Large intestine (tissue), 3 donors: ENCODE measurements around the gene CAPN2. TPM values are rescaled to one million over a fixed set of nuclear protein-coding genes. Genes with fewer than 3 reads are reported as not detected.

ENCODE experiments used
- DNase-seq, 2 donors: peaks; one replicate each; pipeline versions ENCODE4 v3.0.0 to v3.0.0-alpha.2; 2013
- H3K27ac ChIP-seq: one replicate; pipeline ENCODE4 v1.5.1; 2013; ENCODE audit warnings: low read length
- H3K27me3 ChIP-seq: 2 replicates; pipeline ENCODE4 v1.6.1; 2013; ENCODE audit warnings: low read length; ENCODE audit not compliant: control insufficient read depth, insufficient read depth
- H3K36me3 ChIP-seq: 2 replicates; pipeline ENCODE4 v1.6.1; 2013; ENCODE audit warnings: low read length; ENCODE audit not compliant: control insufficient read depth, insufficient read depth
- H3K4me1 ChIP-seq: one replicate; pipeline ENCODE4 v1.6.1; 2013; ENCODE audit warnings: low read length; ENCODE audit not compliant: control insufficient read depth, insufficient read depth
- H3K4me3 ChIP-seq: one replicate; pipeline ENCODE4 v1.5.1; 2013; ENCODE audit warnings: low read length
- H3K9me3 ChIP-seq: one replicate; pipeline ENCODE4 v1.6.1; 2013; ENCODE audit warnings: mild to moderate bottlenecking, low read depth, low read length, moderate library complexity; ENCODE audit not compliant: control insufficient read depth
- WGBS: methylation state at CpG from one replicate; pipeline ENCODE4 v1.1.5; 2013; ENCODE audit warnings: low lambda C conversion rate; ENCODE audit not compliant: insufficient coverage; 5-methylcytosine and 5-hydroxymethylcytosine counted together
- polyA plus RNA-seq: library from polyadenylated mRNA; unstranded; fragments of 120-200 nt; gene quantifications from one replicate; pipeline ENCODE4 v1.2.1, GENCODE V29; 2013

The CAPN2 gene
- polyA plus RNA-seq, 1 donor, result 71.3 TPM

- Histone ChIP-seq H3K27me3 (no peaks in the 10 kb centered on the region), H3K36me3 (peaks cover 71% of the 10 kb centered on the region), H3K9me3 (no peaks in the 10 kb centered on the region), H3K27ac (no peak overlapping the region), H3K4me3 (no peak overlapping the region), H3K4me1 (peaks cover 18% of the 10 kb centered on the region)
- no peak for DNase-seq
- 100% methylated on average over 1 of the region's 15 CpGs for WGBS
Measured at GRCh38 chr1:223752721-223753515, 40.6 kb downstream of the CAPN2 start.

GRCh38 chr1:223754681-223755431, 42.5 kb downstream of the CAPN2 start:
- Histone ChIP-seq H3K9me3 (no peaks in the 10 kb centered on the region), H3K36me3 (peaks cover 86% of the 10 kb centered on the region), H3K4me1 (peaks cover 12% of the 10 kb centered on the region), H3K4me3 (no peak overlapping the region), H3K27me3 (no peaks in the 10 kb centered on the region), H3K27ac (no peak overlapping the region)
- 100% methylated on average over 5 of the region's 17 CpGs for WGBS
- no peak for DNase-seq

- WGBS, result no CpG with 5 or more reads among the region's 9 CpGs
- DNase-seq, result no peak
- Histone ChIP-seq H3K27me3 (no peaks in the 10 kb centered on the region), H3K27ac (no peak overlapping the region), H3K9me3 (no peaks in the 10 kb centered on the region), H3K4me3 (no peak overlapping the region), H3K36me3 (peaks cover 88% of the 10 kb centered on the region), H3K4me1 (peaks cover 11% of the 10 kb centered on the region)
Measured at GRCh38 chr1:223755432-223755792, 43.1 kb downstream of the CAPN2 start.

- no CpG with 5 or more reads among the region's 13 CpGs for WGBS
- Histone ChIP-seq H3K36me3 (peaks cover 86% of the 10 kb centered on the region), H3K4me3 (no peak overlapping the region), H3K27me3 (no peaks in the 10 kb centered on the region), H3K9me3 (no peaks in the 10 kb centered on the region), H3K27ac (no peak overlapping the region), H3K4me1 (peaks cover 4% of the 10 kb centered on the region)
- no peak for DNase-seq
Measured at GRCh38 chr1:223755992-223756775, 43.8 kb downstream of the CAPN2 start.

GRCh38 chr1:223756806-223757700, 44.7 kb downstream of the CAPN2 start:
- Histone ChIP-seq H3K4me1 (no peaks in the 10 kb centered on the region), H3K9me3 (no peaks in the 10 kb centered on the region), H3K4me3 (no peak overlapping the region), H3K36me3 (peaks cover 84% of the 10 kb centered on the region), H3K27ac (no peak overlapping the region), H3K27me3 (no peaks in the 10 kb centered on the region)
- no CpG with 5 or more reads among the region's 20 CpGs for WGBS
- no peak for DNase-seq

GRCh38 chr1:223758734-223759133, 46.4 kb downstream of the CAPN2 start:
- Histone ChIP-seq H3K4me1 (no peaks in the 10 kb centered on the region), H3K4me3 (no peak overlapping the region), H3K9me3 (no peaks in the 10 kb centered on the region), H3K27me3 (no peaks in the 10 kb centered on the region), H3K36me3 (peaks cover 79% of the 10 kb centered on the region), H3K27ac (no peak overlapping the region)
- no peak for DNase-seq
- no CpG with 5 or more reads among the region's 9 CpGs for WGBS

GRCh38 chr1:223759273-223759672, 46.9 kb downstream of the CAPN2 start:
- 60% methylated on average over 1 of the region's 13 CpGs for WGBS
- Histone ChIP-seq H3K36me3 (peaks cover 78% of the 10 kb centered on the region), H3K4me3 (no peak overlapping the region), H3K27me3 (no peaks in the 10 kb centered on the region), H3K9me3 (no peaks in the 10 kb centered on the region), H3K27ac (no peak overlapping the region), H3K4me1 (no peaks in the 10 kb centered on the region)
- DNase-seq, result no peak

GRCh38 chr1:223760833-223761232, 48.5 kb downstream of the CAPN2 start:
- H3K27ac ChIP-seq, result no peak overlapping the region
- H3K4me3 ChIP-seq, result no peak overlapping the region
- H3K36me3 ChIP-seq, result peaks cover 68% of the 10 kb centered on the region
- no peaks in the 10 kb centered on the region for H3K27me3 ChIP-seq
- DNase-seq, result no peak
- H3K4me1 ChIP-seq, result peaks cover 3% of the 10 kb centered on the region
- no peaks in the 10 kb centered on the region for H3K9me3 ChIP-seq
- no CpG with 5 or more reads among the region's 6 CpGs for WGBS

- peaks cover 64% of the 10 kb centered on the region for H3K36me3 ChIP-seq
- WGBS, result 84% methylated on average over 3 of the region's 7 CpGs
- no peaks in the 10 kb centered on the region for H3K9me3 ChIP-seq
- H3K27ac ChIP-seq, result no peak overlapping the region
- H3K4me3 ChIP-seq, result no peak overlapping the region
- peaks cover 3% of the 10 kb centered on the region for H3K4me1 ChIP-seq
- no peaks in the 10 kb centered on the region for H3K27me3 ChIP-seq
- no peak for DNase-seq
Measured at GRCh38 chr1:223761411-223761810, 49.1 kb downstream of the CAPN2 start.
